Endothelial cell of hepatic sinusoid (primary cell): ENCODE results near the gene PRKAG3.

Experiments used
- in situ Hi-C: cut with HindIII; loops from 2 replicates; pipeline ENCODE4 v1.10.0; 2017; ENCODE audit warnings: low sequenced_read_pairs

The PRKAG3 gene

DNA sequence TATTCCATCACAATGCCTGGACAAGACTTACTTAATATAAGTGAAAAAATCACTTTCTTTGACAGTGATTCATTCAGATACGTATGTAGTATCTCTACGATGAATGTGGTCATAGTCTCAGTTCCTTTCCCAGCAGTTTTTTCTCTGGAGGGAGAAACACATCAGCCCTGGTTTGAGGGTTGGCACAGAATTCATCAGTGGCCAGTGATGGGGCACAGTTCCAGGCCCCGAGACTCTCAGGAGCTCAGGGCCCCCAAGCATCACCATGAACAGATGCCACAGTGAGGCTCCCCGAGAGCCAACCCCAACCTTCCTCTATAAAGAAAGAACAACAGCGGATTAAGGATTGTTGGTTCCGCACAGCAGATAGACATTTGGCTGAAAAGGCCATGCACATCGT, 12.5 kb downstream of the PRKAG3 start:
- in situ Hi-C loops = no loop called here

DNA sequence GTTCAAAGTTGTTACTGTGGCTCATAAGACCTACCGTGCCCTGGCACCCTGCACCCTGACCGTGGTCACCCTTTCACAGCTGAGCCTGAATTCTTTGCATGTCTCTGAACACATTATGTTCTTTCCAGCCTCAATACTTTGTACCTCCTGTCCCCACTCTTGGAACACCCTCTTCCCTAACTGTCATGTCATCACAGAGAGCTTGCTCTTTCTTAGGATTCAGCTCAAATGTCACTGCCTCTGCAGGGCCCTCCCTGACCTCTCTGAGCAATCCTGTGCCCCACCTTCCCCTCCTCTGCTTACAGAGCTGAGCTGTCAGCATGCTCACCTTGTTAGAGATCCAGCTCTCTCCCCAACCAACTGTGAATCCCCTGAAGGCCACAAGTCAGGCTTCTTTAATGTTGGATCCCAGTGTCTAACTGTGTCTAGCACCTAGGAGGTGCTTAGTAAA, 15.0 kb downstream of the PRKAG3 start:
- in situ Hi-C loops = no loop called here

DNA sequence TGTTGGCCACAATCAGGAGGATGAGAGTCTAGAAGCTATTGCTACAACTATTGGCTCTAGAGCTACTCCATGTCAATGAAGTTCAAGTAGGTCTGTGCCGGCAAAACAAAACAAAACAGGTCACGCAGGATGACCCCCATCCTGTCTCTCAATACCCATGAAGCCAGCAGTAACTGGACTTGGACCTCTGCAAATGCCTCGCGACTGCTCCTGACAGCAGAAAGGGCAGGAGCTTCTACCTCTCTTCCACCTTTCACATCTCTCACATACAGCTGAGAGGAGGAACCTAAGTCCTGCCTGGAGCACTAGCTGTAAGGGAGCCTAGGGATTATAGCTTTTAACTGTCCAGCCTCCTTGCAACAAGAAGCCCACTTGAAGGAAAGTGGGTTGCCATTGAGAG, 16.0 kb downstream of the PRKAG3 start:
- in situ Hi-C loops = no loop called here

DNA sequence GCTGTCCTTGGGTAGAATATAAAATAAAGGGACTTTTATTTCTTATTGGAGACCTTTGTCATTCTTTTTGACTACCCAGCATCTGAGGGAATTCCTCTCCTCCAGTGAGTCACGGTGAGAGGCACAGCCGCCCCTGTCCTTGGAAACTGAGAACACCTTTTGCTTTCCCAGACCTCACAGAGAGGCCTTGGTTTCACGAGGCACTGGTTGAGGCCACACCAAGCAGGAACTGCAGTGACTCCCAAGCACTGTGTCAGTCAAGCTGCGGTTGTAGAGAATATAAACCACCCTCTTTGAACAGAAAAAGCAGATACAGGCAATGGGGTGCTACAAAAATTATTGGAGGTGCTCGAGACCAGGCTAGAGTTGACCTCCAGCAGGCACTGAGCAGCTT, 16.4 kb downstream of the PRKAG3 start:
- in situ Hi-C loops = no loop called here

DNA sequence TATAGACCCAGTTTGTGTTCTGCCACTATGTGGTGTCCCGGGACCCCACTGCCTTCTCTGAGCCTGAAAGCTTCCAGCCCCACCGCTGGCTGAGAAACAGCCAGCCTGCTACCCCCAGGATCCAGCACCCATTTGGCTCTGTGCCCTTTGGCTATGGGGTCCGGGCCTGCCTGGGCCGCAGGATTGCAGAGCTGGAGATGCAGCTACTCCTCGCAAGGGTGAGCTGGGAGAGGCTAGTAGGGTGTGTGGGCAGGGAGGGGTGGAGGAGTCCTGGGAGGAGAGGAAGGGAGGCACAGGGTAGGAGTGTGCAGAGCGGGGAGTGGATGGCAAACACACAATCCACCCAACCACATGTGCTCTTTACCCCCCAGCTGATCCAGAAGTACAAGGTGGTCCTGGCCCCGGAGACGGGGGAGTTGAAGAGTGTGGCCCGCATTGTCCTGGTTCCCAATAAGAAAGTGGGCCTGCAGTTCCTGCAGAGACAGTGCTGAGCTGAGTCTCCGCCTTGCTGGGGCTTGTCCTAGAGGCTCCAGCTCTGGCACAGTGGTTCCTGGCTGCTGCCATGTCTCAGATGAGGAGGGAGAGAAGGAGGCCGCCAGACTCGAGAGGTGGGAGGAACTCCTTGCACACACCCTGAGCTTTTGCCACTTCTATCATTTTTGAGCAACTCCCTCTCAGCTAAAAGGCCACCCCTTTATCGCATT, 16.9 kb downstream of the PRKAG3 start:
- in situ Hi-C loops = no loop called here

DNA sequence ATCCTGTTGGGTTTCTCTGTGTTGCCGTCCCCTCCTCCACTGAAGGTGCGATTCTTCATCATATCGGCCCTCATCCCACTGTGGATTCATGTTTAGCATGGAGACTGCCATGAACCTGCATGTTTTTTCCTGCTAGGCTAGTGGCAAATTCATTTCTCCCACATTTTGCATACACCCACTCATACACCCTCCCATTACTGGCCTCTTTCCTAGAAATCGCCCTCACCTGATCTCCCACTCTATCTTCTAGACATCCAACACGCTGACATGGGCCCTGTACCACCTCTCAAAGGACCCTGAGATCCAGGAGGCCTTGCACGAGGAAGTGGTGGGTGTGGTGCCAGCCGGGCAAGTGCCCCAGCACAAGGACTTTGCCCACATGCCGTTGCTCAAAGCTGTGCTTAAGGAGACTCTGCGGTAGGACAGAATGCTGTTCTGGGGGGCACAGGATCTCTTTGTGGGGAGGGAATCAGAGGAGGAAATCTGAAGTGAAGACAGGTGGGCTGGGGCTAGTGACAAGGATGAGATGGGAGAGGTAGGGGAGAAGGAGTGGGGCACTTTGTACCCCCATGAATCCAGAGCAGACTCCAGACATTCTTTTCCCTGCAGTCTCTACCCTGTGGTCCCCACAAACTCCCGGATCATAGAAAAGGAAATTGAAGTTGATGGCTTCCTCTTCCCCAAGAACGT, 17.7 kb downstream of the PRKAG3 start:
- in situ Hi-C loops = no loop called here

DNA sequence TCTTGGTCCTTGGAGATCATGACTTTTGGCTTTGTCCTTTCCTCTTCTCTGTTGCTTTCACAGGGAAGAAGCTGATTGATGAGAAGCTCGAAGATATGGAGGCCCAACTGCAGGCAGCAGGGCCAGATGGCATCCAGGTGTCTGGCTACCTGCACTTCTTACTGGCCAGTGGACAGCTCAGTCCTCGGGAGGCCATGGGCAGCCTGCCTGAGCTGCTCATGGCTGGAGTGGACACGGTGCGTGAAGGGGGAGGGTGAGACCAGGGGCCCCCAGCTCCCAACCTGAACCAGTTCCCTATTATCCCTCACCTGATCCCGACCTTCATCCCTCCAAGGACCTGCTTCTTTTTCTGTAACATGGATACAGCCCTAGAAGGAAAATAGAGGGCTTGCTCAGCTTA, 18.7 kb downstream of the PRKAG3 start:
- in situ Hi-C loops = no loop called here

DNA sequence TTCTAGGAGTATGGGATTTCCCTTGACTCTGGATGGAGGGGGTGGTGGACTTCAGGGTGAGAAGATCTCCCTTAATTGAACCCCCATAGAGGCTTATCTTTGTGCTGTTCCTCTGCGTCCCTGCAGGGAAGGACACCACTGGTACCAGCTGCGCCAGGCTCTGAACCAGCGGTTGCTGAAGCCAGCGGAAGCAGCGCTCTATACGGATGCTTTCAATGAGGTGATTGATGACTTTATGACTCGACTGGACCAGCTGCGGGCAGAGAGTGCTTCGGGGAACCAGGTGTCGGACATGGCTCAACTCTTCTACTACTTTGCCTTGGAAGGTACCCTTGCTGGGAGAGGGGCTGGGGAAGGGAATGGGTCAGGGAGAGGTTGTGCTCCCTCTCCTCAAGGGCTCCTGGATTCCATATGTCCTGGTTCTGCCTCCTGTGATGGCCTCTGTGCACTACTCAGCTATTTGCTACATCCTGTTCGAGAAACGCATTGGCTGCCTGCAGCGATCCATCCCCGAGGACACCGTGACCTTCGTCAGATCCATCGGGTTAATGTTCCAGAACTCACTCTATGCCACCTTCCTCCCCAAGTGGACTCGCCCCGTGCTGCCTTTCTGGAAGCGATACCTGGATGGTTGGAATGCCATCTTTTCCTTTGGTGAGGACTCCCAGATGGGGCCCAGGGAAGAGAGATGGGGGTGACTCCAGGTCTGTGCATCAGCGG, 19.3 kb downstream of the PRKAG3 start:
- in situ Hi-C loops = no loop called here

DNA sequence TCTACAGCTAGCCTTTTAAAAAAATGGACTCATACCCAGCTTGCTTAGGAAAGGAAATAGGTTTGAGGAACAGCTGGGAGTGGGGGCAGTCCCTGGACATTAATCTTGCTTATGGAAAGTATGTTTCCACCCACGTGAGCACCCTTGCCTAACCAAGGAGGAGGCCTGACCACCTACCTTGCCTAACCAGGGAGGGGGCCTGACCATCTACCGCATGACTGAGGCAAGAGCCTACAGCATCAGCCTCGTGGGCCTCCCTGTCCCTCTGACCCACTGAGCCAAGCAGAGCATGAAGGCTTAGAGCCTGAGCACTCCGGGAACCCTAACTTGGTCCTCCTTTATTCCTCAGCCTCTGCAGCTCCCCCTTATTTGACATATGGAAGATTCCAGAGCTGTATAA, 20.2 kb downstream of the PRKAG3 start:
- in situ Hi-C loops = no loop called here

DNA sequence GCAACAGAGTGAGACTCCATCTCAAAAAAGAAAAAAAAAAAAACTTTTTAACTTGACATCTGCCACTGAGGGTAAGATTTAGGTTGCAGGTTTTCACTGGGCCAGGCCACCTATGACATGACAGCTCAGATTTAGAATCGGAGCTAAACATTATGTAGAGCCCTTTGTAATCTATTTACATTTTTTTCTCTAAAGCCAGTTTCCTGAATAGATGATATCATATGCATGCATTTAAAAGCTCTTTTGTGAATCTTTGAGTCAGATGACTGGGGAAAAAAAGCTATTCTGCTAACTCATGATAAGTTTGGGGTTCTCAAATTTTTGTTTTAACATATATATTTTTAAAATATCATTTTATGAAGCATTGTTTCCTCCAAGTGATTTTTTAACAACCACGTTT, 21.3 kb downstream of the PRKAG3 start:
- in situ Hi-C loops = no loop called here

DNA sequence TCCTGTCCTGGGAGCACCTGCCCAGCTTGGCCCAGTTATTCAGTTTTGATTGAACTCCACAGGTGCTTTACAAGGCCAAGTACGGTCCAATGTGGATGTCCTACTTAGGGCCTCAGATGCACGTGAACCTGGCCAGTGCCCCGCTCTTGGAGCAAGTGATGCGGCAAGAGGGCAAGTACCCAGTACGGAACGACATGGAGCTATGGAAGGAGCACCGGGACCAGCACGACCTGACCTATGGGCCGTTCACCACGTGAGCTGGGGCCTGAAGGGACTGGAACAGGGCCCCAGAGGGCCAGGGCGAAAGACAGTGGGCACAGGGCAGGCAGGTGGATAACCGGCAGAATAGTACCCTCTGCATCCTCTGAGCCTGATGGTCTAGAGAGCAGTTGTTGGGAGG, 22.1 kb downstream of the PRKAG3 start:
- in situ Hi-C loops = no loop called here

DNA sequence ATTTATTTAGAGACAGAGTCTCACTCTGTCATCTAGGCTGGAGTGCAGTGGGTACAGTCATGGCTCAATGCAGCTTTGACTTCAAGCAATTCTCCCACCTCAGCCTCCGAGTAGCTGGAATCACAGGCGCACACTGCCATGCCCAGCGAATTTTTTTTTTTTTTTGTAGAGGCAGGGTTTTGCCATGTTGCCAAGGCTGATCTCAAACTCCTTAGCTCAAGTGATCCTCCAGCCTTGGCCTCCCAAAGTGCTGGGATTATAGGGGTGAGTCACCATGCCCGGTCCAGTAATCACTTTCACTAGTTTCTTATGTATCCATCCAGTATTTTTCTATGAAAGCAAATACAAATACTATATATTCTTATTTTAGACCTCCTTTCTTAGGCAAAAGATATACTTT, 24.0 kb downstream of the PRKAG3 start:
- in situ Hi-C loops = no loop called here

DNA sequence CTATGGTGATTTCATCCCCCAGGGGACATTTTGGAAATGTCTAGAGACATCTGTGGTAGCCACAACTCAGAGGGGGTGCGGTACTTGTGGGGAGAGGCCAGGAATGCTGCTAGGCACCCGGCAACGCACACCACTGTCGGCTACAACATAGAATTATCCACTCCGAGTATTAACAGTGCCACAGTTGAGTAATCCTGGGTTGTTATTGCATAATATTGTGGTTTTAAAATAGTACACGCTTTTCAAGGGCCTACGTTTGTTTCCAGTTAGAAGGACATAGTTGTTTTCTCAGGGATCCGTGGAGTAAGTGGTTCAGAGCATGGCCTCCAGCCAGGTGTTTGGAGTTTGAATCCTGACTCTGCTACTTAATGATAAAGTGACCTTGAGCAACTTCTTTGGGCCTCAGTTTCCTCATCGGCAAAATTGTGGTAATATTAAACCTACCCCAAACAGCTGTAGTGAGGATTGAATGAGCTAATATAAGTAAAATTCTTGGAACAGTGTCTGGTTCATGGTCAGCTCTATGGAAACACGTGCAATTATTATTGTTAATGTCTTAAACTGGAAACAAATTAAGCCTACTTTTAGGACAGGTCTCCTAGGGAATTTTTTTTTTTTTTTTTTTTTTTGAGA, 25.1 kb downstream of the PRKAG3 start:
- in situ Hi-C loops = no loop called here

DNA sequence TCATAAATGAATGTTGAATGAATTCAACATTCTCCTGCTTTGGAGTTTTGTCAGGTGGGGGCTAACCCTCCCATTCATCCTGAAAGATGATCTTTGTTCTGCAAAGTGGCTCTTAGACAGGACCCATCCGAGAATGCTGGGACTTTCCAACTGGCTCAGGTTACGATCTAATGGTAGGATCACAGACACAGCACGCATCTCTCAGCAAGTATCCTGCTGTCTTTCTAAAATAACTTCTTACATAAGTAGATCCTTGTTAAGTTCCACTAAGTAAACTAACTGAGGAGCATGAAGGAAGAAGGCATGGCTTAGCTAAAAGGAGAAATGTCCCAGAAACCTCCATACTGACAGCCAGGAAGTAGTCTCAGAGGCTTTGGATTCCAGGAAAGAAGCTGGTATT, 26.0 kb downstream of the PRKAG3 start:
- in situ Hi-C loops = no loop called here

DNA sequence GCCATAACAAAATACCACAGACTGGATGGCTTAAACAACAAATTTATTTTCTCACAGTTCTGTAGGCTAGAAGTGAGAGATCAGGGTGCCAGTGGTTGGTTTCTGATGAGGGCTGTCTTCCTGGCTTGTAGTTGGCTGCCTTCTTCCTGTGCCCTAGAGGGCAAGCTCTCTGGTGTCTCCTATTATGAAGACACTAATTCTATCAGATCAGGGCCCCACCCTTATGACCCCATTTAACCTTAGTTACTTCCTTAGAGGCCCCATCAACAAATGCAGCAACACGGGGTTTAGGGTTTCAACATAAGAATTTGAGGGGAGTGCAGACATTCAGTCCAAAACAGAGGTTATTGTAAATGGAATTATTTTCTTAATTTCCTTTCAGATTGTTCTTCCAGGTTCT, 26.8 kb downstream of the PRKAG3 start:
- in situ Hi-C loops = no loop called here

DNA sequence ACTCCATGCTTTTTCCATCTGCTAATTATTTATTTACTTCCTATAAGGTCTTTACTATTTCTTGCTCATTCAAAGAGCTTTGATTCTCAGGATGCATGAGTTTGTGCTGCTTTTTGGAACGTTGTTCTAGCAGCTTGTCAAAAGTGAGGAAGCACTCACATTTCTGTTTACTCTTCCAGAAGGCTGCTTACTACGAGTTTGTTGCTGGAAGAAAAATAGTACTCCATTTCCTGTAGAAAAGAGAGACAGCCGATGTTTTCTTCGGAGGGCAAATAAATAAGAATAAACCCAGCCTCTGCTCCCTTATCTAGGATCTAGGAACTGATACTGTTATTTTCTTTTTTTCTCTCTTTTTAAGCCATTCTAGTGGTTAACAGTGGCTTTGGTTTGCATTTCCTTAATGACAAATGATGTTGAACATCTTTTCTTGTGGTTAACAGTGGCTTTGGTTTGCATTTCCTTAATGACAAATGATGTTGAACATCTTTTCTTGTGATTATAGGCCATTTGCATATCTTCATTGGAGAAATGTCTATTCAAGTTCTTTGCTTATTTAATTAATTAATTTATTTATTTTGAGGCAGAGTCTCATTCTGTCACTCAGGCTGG, 29.1 kb downstream of the PRKAG3 start:
- in situ Hi-C loops = no loop called here

DNA sequence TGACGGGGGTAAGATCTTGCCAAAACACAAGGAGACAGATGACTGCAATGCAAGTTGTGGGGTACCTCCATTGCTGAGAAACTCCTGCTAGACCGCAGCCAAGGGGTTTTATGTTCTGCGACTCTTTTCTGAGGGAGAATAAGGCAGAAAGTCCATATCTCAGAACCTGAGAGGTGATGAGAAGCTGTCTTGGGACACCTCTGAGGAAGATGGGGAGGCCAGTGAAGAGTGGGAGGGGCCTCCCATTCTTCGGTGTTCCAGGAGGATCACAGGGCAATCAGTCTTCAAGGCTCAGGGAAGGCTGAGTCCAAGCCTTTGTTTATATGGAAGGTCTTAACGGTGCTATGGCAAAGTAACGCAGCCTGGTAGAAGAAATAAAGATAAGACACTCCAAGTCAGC, 31.6 kb downstream of the PRKAG3 start:
- in situ Hi-C loops = no loop called here

DNA sequence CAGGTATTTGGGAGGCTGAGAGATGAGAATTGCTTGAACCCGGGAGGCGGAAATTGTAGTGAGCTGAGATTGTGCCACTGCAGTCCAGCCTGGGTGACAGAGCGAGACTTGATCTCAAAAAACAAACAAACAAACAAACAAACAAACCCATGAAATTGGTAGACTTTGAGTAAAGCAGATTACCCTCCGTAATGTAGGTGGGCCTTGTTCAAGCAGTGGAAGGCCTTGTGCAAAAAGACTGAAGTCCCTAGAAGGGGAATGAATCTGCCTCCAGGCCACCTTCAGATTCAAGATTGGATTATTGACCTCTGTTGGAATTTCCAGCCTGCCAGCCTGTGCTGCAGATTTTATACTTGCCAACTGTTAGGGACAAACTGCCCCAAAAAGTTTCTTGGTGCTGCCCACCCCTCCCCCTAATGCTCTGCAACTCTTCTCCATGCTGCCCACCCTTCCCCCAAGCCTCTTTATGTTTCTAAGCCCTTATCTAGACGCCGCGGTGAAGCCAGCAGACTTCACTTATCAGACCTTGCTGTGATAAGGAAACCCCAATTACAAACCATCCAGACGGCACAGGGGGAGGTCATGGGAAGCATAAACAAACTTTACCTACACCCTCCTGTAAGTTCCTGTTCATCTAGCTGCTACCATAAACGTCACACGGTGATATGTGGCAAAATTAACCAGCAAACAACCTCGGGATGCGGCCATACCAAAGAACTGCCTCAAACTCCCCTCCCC, 32.7 kb downstream of the PRKAG3 start:
- in situ Hi-C loops = no loop called here

DNA sequence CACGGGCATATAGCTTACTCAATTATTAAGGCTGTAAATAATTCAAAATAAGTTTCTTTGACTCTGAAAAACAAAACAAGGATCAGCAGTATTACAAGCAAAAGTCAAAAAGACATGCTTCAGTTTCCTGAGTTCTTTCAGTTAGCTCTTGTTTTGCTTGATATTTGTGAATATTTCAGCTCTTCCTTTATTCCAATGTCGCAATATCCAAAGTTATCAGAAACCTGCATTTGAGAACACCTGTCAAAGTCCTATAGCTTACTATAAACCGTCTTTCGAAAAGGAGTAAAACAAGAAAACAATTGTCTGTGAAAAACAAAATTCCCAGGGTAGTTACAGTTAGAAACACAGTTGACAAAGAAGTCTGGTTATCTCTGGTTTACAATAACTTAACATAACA, 34.9 kb downstream of the PRKAG3 start:
- in situ Hi-C loops = no loop called here

DNA sequence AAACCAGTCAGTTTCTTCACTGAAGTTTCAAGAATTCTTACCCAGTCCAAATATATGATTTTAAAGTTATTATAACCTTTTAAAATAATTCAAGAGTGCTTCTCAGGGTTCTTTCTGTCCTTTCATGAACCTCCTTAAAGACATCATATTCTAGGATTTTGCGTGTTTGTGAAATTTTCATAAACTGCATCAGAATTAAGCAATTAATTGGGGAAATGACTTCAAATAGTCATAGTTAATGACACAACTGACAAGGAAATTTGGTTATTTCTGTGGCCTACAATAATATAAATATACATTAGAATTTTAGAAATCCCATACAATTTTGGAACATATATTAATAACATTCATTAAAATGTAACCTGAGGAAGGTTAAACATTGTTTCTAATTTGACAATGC, 39.2 kb downstream of the PRKAG3 start:
- in situ Hi-C loops = loop anchor here (5.0 kb wide), 1 partner anchor 40 kb away; the partner anchor contains the start of gene PRKAG3
